ENCODE results near the gene NKAIN1.
"Not testable (repeated sequence)": the region's sequence is repeated elsewhere in the genome, so short reads cannot be mapped to it uniquely, and the experiment has no call there.

NKAIN1 gene

DNA sequence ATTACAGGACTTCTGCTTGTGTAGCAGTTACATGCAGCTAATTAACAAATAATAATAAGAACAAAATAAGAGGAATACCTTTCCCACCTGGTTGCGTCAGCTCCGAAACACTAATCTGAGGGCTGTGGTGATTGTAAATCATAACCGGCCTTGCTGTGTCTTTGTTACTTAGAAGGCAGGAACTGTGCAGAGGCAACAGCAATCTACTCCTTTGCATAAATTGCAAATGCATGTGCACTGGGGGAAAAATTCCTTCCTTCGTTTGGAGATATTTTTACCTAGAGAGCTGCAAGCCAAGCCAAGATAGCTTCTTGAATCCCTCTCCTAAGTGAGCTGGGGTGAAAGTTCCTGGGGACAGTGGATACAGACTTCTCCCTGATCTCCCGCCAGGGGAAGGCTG is 46.0 kb downstream of the NKAIN1 start:
- Histone ChIP-seq H3K9ac (no peak overlapping the region), H3K4me1 (no peaks in the 10 kb centered on the region), H3K4me3 (no peak overlapping the region), H3K4me2 (no peak overlapping the region), H3K36me3 (no peaks in the 10 kb centered on the region), H3K27ac (no peak overlapping the region), H3K9me3 (replicated peaks in 1 of 11) (no peaks in the 10 kb centered on the region), H4K20me1 (0 out of 22 replicates have a peak, but pooled peaks cover 0 to 16% (median 0%) of the 10 kb centered on the region in 11 experiments), H3K27me3 (no peaks in the 10 kb centered on the region)
- no peak for TF ChIP-seq Cebpa-rat (IDR thresholded peaks at IDR 0.05)

- Histone ChIP-seq H3K4me2 (no peak overlapping the region), H3K36me3 (no peaks in the 10 kb centered on the region), H4K20me1 (peaks cover 0 to 16% (median 0%) of the 10 kb centered on the region in 11 experiments; a peak in 2 of 22 replicates), H3K9me3 (replicated peaks in 1 of 11) (no peaks in the 10 kb centered on the region), H3K27me3 (no peaks in the 10 kb centered on the region), H3K4me1 (no peaks in the 10 kb centered on the region), H3K27ac (no peak overlapping the region), H3K4me3 (no peak overlapping the region), H3K9ac (no peak overlapping the region)
- TF ChIP-seq Cebpa-rat (IDR thresholded peaks at IDR 0.05) = no peak
Measured at GRCh38 chr1:31191281-31191680, 48.4 kb downstream of the NKAIN1 start.

GRCh38 chr1:31189696-31190674 is 49.7 kb downstream of the NKAIN1 start:
- Histone ChIP-seq H3K9me3 (replicated peaks in 1 of 11) (no peaks in the 10 kb centered on the region), H3K9ac (no peak overlapping the region), H3K4me1 (peaks cover 0 to 7% (median 2%) of the 10 kb centered on the region in 10 experiments; a peak in 14 of 20 replicates), H4K20me1 (peaks cover 0 to 19% (median 0%) of the 10 kb centered on the region in 11 experiments; a peak in 3 of 22 replicates), H3K4me2 (no peak overlapping the region), H3K27me3 (no peaks in the 10 kb centered on the region), H3K27ac (no peak overlapping the region), H3K36me3 (no peaks in the 10 kb centered on the region), H3K4me3 (no peak overlapping the region)
- no peak for TF ChIP-seq Cebpa-rat (IDR thresholded peaks at IDR 0.05)

GRCh38 chr1:31183927-31184554 is 55.6 kb downstream of the NKAIN1 start:
- Histone ChIP-seq H3K4me1 (peaks cover 8 to 41% (median 30%) of the 10 kb centered on the region in 10 experiments; a peak in 19 of 20 replicates), H3K9ac (peak overlapping the region in 1 of 11 experiments; percentile 15; a peak in 1 of 22 replicates), H3K36me3 (no peaks in the 10 kb centered on the region), H4K20me1 (peaks cover 0 to 21% (median 7%) of the 10 kb centered on the region in 11 experiments; a peak in 14 of 22 replicates), H3K9me3 (replicated peaks in 1 of 11) (no peaks in the 10 kb centered on the region), H3K4me3 (no peak overlapping the region), H3K27me3 (peaks cover 0 to 7% (median 0%) of the 10 kb centered on the region in 11 experiments; a peak in 2 of 22 replicates), H3K4me2 (peak overlapping the region in 7 of 11 experiments; percentile 6 to 65 (median 41); a peak in 12 of 22 replicates), H3K27ac (no peak overlapping the region)
- TF ChIP-seq Cebpa-rat (IDR thresholded peaks at IDR 0.05) = no peak

- Histone ChIP-seq H3K9me3 (replicated peaks in 1 of 11) (no peaks in the 10 kb centered on the region), H3K27me3 (peaks cover 0 to 7% (median 0%) of the 10 kb centered on the region in 11 experiments; a peak in 2 of 22 replicates), H3K36me3 (no peaks in the 10 kb centered on the region)
Measured at GRCh38 chr1:31183126-31183525, 56.6 kb downstream of the NKAIN1 start.

DNA sequence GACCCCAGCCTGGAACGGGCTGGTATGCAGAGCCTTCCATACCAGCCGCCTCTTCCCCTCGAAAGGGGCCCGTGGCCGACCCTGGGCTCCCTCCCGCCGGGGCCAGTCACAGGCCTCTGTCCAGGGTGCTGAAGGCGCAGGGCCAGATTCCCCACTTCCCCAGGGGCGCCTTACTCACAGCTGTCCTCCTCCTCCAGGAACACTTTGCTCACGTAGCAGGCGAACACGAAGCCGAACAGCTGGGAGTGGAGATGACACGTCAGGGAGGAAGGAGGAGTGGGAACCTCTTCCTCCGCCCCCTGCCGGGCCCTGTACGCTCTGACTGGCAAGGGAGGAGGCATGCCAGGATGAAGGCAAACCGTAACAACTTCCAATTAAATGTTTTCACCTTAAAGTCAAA is 57.3 kb downstream of the NKAIN1 start:
- peak overlapping the region; percentile 46 to 66 (median 52); a peak in 19 of 20 replicates for H3K4me3 ChIP-seq
- H4K20me1 ChIP-seq = peaks cover 0 to 21% (median 7%) of the 10 kb centered on the region in 11 experiments; a peak in 14 of 22 replicates
- no peak overlapping the region for H3K9ac ChIP-seq
- TF ChIP-seq Cebpa-rat (IDR thresholded peaks at IDR 0.05) = no peak
- H3K4me2 ChIP-seq = peak overlapping the region; percentile 88 to 100 (median 96)
- no peaks in the 10 kb centered on the region for H3K9me3 ChIP-seq (replicated peaks in 1 of 11)
- H3K36me3 ChIP-seq = no peaks in the 10 kb centered on the region
- H3K4me1 ChIP-seq = peaks cover 8 to 41% (median 30%) of the 10 kb centered on the region in 10 experiments; a peak in 19 of 20 replicates
- peaks cover 0 to 7% (median 0%) of the 10 kb centered on the region in 11 experiments; a peak in 2 of 22 replicates for H3K27me3 ChIP-seq
- no peak overlapping the region for H3K27ac ChIP-seq

More at GRCh38 chr1:31183126-31183525, 56.6 kb downstream of the NKAIN1 start:
- no peak overlapping the region for H3K9ac ChIP-seq
- no peak for TF ChIP-seq Cebpa-rat (IDR thresholded peaks at IDR 0.05)
- peaks cover 8 to 41% (median 30%) of the 10 kb centered on the region in 10 experiments; a peak in 19 of 20 replicates for H3K4me1 ChIP-seq
- H3K4me3 ChIP-seq = no peak overlapping the region
- H3K4me2 ChIP-seq = peak overlapping the region in 2 of 11 experiments; percentile 95 to 99; a peak in 2 of 22 replicates
- peaks cover 0 to 21% (median 7%) of the 10 kb centered on the region in 11 experiments; a peak in 14 of 22 replicates for H4K20me1 ChIP-seq
- H3K27ac ChIP-seq = no peak overlapping the region

GRCh38 chr1:31181515-31182343 is 58.0 kb downstream of the NKAIN1 start:
- Histone ChIP-seq H3K4me1 (peaks cover 8 to 41% (median 30%) of the 10 kb centered on the region in 10 experiments; a peak in 19 of 20 replicates), H3K9ac (peak overlapping the region in 3 of 11 experiments; percentile 1 to 61 (median 18); a peak in 2 of 22 replicates), H3K9me3 (replicated peaks in 1 of 11) (no peaks in the 10 kb centered on the region), H3K27me3 (peaks cover 0 to 7% (median 0%) of the 10 kb centered on the region in 11 experiments; a peak in 2 of 22 replicates), H4K20me1 (peaks cover 0 to 21% (median 7%) of the 10 kb centered on the region in 11 experiments; a peak in 14 of 22 replicates), H3K4me2 (peak overlapping the region; percentile 88 to 100 (median 96)), H3K36me3 (no peaks in the 10 kb centered on the region), H3K4me3 (peak overlapping the region; percentile 46 to 66 (median 52)), H3K27ac (no peak overlapping the region)
- no peak for TF ChIP-seq Cebpa-rat (IDR thresholded peaks at IDR 0.05)

DNA sequence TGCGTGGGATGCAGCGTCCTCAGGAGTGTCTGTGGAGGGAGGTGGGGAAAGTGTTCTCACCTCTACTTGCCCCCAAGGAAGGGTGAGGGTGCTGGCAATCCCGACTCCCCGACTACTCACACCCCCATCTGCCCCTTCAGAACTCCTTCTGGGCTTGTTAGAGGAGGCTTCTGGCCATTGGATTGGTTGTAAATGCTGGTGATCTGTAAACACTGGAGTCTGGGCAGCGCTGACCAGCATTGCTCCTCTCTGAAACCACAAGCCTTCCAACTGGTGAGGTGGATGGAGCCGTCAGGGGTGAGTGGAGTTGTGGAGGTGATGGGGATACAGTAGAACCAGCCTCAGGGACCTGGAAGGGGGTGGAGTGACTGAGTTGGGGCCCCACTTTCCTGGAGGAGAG is 59.3 kb downstream of the NKAIN1 start:
- Histone ChIP-seq H3K27me3 (peaks cover 0 to 7% (median 0%) of the 10 kb centered on the region in 11 experiments; a peak in 2 of 22 replicates), H3K9ac (no peak overlapping the region), H3K4me1 (peaks cover 8 to 38% (median 30%) of the 10 kb centered on the region in 10 experiments; a peak in 19 of 20 replicates), H3K4me2 (no peak overlapping the region), H3K36me3 (no peaks in the 10 kb centered on the region), H3K9me3 (replicated peaks in 1 of 11) (peaks cover 6 to 12% (median 11%) of the 10 kb centered on the region in 11 experiments; a peak in 21 of 22 replicates), H4K20me1 (peaks cover 0 to 21% (median 7%) of the 10 kb centered on the region in 11 experiments; a peak in 13 of 22 replicates), H3K27ac (no peak overlapping the region), H3K4me3 (no peak overlapping the region)
- no peak for TF ChIP-seq Cebpa-rat (IDR thresholded peaks at IDR 0.05)

- not testable (repeated sequence) for H3K4me2 ChIP-seq, H3K4me1 ChIP-seq, H3K36me3 ChIP-seq, H3K27me3 ChIP-seq, H3K4me3 ChIP-seq, H3K9ac ChIP-seq, H4K20me1 ChIP-seq, H3K27ac ChIP-seq
- H3K9me3 ChIP-seq (replicated peaks in 1 of 11) = peaks cover 13 to 22% (median 19%) of the 10 kb centered on the region in 11 experiments; a peak in 21 of 22 replicates
Measured at GRCh38 chr1:31176291-31176690, 63.4 kb downstream of the NKAIN1 start.
